Sigmoid colon (tissue), 7 donors: ENCODE measurements around the gene HIVEP3. TPM values are rescaled to one million over a fixed set of nuclear protein-coding genes. Genes with fewer than 3 reads are reported as not detected.

Experiments used
- DNase-seq: peaks from one replicate; pipeline ENCODE4 v3.0.0-alpha.2; 2019
- H3K27ac ChIP-seq, 4 donors: fragments of 200-600 bp; sonication (generic); one replicate each; pipeline ENCODE4 v1.5.1; 2016 to 2019; ENCODE audit warnings: mild to moderate bottlenecking in 1 of 4
- H3K27me3 ChIP-seq, 3 donors: fragments of 200-600 bp; sonication (generic); one replicate each; pipeline ENCODE4 v1.5.1; 2019; ENCODE audit warnings: mild to moderate bottlenecking in 1 of 3
- H3K36me3 ChIP-seq, 4 donors: fragments of 200-600 bp; sonication (generic); one replicate each; pipeline ENCODE4 v1.5.1; 2016 to 2019
- H3K4me1 ChIP-seq, 4 donors: fragments of 200-600 bp; sonication (generic); one replicate each; pipeline ENCODE4 v1.5.1; 2017 to 2019
- H3K4me3 ChIP-seq, 4 donors: fragments of 200-600 bp; sonication (generic); one replicate each; pipeline ENCODE4 v1.5.1; 2017 to 2019; ENCODE audit warnings: mild to moderate bottlenecking in 2 of 4, moderate library complexity in 1 of 4
- H3K9me3 ChIP-seq, 4 donors: fragments of 200-600 bp in 3 of 4; sonication (generic) in 3 of 4; one replicate each; pipeline versions ENCODE4 v1.5.1 to v1.6.1; 2013 to 2019
- CTCF ChIP-seq, 4 experiments: fragments of 450-650 bp in 3 of 4; fragments of 200-600 bp in 1 of 4; IDR thresholded peaks; one replicate each; pipeline ENCODE4 v1.5.1; 2016 to 2019; ENCODE audit warnings: antibody characterized with exemption in 4 of 4, mild to moderate bottlenecking in 3 of 4, moderate library complexity in 2 of 4
- EP300 ChIP-seq, 4 donors: sonication (generic); formaldehyde crosslinking; IDR thresholded peaks; one replicate each; pipeline ENCODE4 v1.6.1; 2017; ENCODE audit warnings: antibody characterized with exemption in 4 of 4
- POLR2A ChIP-seq, 2 donors: fragments of 450-650 bp; IDR thresholded peaks; one replicate each; pipeline ENCODE4 v1.6.1; 2016; ENCODE audit warnings: antibody characterized with exemption in 2 of 2, mild to moderate bottlenecking in 2 of 2, moderate library complexity in 2 of 2
- POLR2AphosphoS5 ChIP-seq, 4 donors: sonication (generic); formaldehyde crosslinking; IDR thresholded peaks; one replicate each; pipeline ENCODE4 v1.6.1; 2017; ENCODE audit warnings: antibody characterized with exemption in 4 of 4
- WGBS, 2 donors: extraction: QIAGEN DNeasy Blood & Tissue Kit; methylation state at CpG; one replicate each; pipeline ENCODE4 v1.1.7; 2013; 5-methylcytosine and 5-hydroxymethylcytosine counted together
- intact Hi-C: fragments of 100-400 bp; cut with DNase I; formaldehyde crosslinking; loops from one replicate; pipeline ENCODE4 v1.15.1; 2023
- polyA plus RNA-seq, 3 donors: library from polyadenylated mRNA; stranded (reverse); fragments of 200-250 nt; gene quantifications; one replicate each; pipeline ENCODE4 v1.2.3, GENCODE V29; 2013
- total RNA-seq, 4 donors: library from RNA; depleted of rRNA; stranded (reverse); fragments of >200 nt; gene quantifications; one replicate each; pipeline ENCODE4 v1.1.0, GENCODE V29; 2016
- donor health status: healthy with polysubstance abuse.
- donor health status: Bipolar disorder and iron deficiency.
- donor health status: healthy.

Gene HIVEP3
- total and polyA plus RNA-seq, 7 donors, result 1.4 to 7.8 (median 3.2) TPM

GRCh38 chr1:41610361-41610760 lies 308.4 kb downstream of the HIVEP3 start:
- Histone ChIP-seq H3K36me3 (no peaks in the 10 kb centered on the region), H3K9me3 (no peaks in the 10 kb centered on the region), H3K4me1 (peaks cover 0 to 7% (median 0%) of the 10 kb centered on the region in 4 donors), H3K27me3 (no peaks in the 10 kb centered on the region), H3K4me3 (no peak overlapping the region), H3K27ac (no peak overlapping the region)
- no peak for TF ChIP-seq POLR2AphosphoS5 (IDR thresholded peaks at IDR 0.05)
- TF ChIP-seq CTCF (IDR thresholded peaks at IDR 0.05), result no peak
- TF ChIP-seq EP300 (IDR thresholded peaks at IDR 0.05), result no peak
- TF ChIP-seq POLR2A (IDR thresholded peaks at IDR 0.05), result no peak
- intact Hi-C loops, result no loop called here
- 95 to 96% methylated on average over 4 of the region's 4 CpGs for WGBS, 2 donors
- DNase-seq, result peak; percentile 45

DNA sequence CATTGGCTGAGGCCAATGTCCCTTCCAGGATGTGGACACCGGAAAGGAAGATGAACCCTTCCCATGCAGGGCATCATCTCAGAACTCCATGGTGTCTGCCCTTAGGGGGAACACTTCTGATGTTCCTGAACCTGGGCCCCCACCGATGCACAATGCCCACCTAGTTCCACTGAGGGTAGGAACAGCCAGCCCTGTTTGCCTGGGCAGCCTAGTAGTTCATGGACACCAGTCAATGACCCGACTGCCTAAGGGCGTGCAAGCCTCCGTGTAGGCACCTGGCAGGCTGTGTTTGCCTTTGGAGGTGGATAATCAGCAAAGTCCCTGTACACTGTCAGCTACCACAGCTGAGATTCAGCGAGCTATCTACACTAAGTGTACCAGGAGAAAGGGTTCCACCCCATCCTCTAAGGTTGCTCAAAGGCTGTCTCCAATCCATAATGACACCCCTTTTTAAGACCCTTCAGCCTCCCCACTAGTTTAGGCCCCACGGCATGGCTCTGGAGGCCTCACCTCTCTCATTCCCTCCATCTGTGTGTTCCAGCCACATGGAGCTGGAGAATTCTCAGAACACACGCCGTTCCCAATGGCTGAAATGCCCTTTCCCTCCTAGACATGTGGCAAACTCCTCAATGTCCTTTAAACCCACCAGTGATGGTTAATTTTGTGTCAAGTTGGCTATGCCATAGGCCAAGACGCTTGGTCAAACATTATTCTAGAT lies 309.4 kb downstream of the HIVEP3 start:
- Histone ChIP-seq H3K4me3 (no peak overlapping the region), H3K36me3 (no peaks in the 10 kb centered on the region), H3K9me3 (no peaks in the 10 kb centered on the region), H3K4me1 (peaks cover 0 to 7% (median 0%) of the 10 kb centered on the region in 4 donors), H3K27ac (no peak overlapping the region), H3K27me3 (no peaks in the 10 kb centered on the region)
- DNase-seq, result peak; percentile 11
- 96 to 97% methylated on average over 10 of the region's 10 CpGs for WGBS, 2 donors
- intact Hi-C loops, result no loop called here
- TF ChIP-seq POLR2A (IDR thresholded peaks at IDR 0.05), result no peak
- TF ChIP-seq CTCF (IDR thresholded peaks at IDR 0.05), result no peak
- TF ChIP-seq EP300 (IDR thresholded peaks at IDR 0.05), result no peak
- no peak for TF ChIP-seq POLR2AphosphoS5 (IDR thresholded peaks at IDR 0.05)

- H3K4me1 ChIP-seq, result peaks cover 0 to 7% (median 0%) of the 10 kb centered on the region in 4 donors
- no peak overlapping the region for H3K4me3 ChIP-seq
- DNase-seq, result peak; percentile 40
- H3K27ac ChIP-seq, result no peak overlapping the region
- WGBS, 2 donors, result 69 to 83% methylated on average over 4 of the region's 4 CpGs
- intact Hi-C loops, result no loop called here
- no peaks in the 10 kb centered on the region for H3K9me3 ChIP-seq
- no peaks in the 10 kb centered on the region for H3K27me3 ChIP-seq
- TF ChIP-seq POLR2A (IDR thresholded peaks at IDR 0.05) (no peak), CTCF (IDR thresholded peaks at IDR 0.05) (no peak), POLR2AphosphoS5 (IDR thresholded peaks at IDR 0.05) (no peak), EP300 (IDR thresholded peaks at IDR 0.05) (no peak)
- H3K36me3 ChIP-seq, result no peaks in the 10 kb centered on the region
Measured at GRCh38 chr1:41608211-41608610, 310.5 kb downstream of the HIVEP3 start.

- no peaks in the 10 kb centered on the region for H3K36me3 ChIP-seq
- H3K4me3 ChIP-seq, result no peak overlapping the region
- no peak overlapping the region for H3K27ac ChIP-seq
- DNase-seq, result peak; percentile 20
- intact Hi-C loops, result no loop called here
- 78 to 84% methylated on average over 5 of the region's 5 CpGs for WGBS, 2 donors
- H3K27me3 ChIP-seq, result no peaks in the 10 kb centered on the region
- peaks cover 0 to 7% (median 0%) of the 10 kb centered on the region in 4 donors for H3K4me1 ChIP-seq
- TF ChIP-seq CTCF (IDR thresholded peaks at IDR 0.05), result no peak
- TF ChIP-seq POLR2AphosphoS5 (IDR thresholded peaks at IDR 0.05), result no peak
- TF ChIP-seq POLR2A (IDR thresholded peaks at IDR 0.05), result no peak
- no peak for TF ChIP-seq EP300 (IDR thresholded peaks at IDR 0.05)
- no peaks in the 10 kb centered on the region for H3K9me3 ChIP-seq
Measured at GRCh38 chr1:41607808-41608207, 310.9 kb downstream of the HIVEP3 start.
